GM12878 (cell line): ENCODE results near the gene SLC6A15. TPM values are rescaled to one million over a fixed set of nuclear protein-coding genes. Genes with fewer than 3 reads are reported as not detected.

ENCODE experiments used
- ATAC-seq: fragments of 200-7000 bp; cut with Tn5 transposase; 3 replicates; pipeline ENCODE4 v1.9.1; 2020; ENCODE audit warnings: mild to moderate bottlenecking, moderate library complexity
- Bru-seq: library from RNA; stranded (reverse); fragments of 400-500 nt; gene quantifications from one replicate; lab custom pipeline; 2021; lab: Mats Ljungman, UMichigan
- BruChase-seq, 2 experiments: library from RNA; stranded (reverse); fragments of 400-500 nt; gene quantifications; one replicate each; lab custom pipeline; 2021; lab: Mats Ljungman, UMichigan
- BruUV-seq: library from RNA; stranded (reverse); fragments of 400-500 nt; replicated peaks from 2 replicates; lab custom pipeline; 2021; lab: Mats Ljungman, UMichigan
- CTCF ChIA-PET: fragments of 300-600 bp; sonication (Branson Sonifier 250); formaldehyde crosslinking; extraction: SDS; loops from one replicate; lab custom pipeline; 2021; ENCODE audit warnings: inconsistent platforms; lab: Yijun Ruan, JAX
- POLR2A ChIA-PET: fragments of 350-600 bp; formaldehyde crosslinking; extraction: SDS; loops from one replicate; lab custom pipeline; 2021; ENCODE audit warnings: inconsistent platforms; lab: Charles Lee
- RAD21 ChIA-PET: fragments of 300-600 bp; sonication (Branson Sonifier 250); formaldehyde crosslinking; loops from one replicate; lab custom pipeline; 2023; ENCODE audit warnings: antibody characterized with exemption; ENCODE audit not compliant: unreplicated experiment; lab: Charles Lee
- SMC1A ChIA-PET: fragments of 300-600 bp; sonication (Branson Sonifier 250); formaldehyde crosslinking; loops from one replicate; lab custom pipeline; 2023; ENCODE audit not compliant: unreplicated experiment, uncharacterized antibody; lab: Charles Lee
- DNase-seq: peaks from one replicate; pipeline ENCODE4 v3.0.0-alpha.2; 2011; ENCODE audit warnings: low read depth, low spot score
- FAIRE-seq: peaks from 3 replicates; lab custom pipeline; 2011; peaks lifted over from hg19 to GRCh38; lab: Jason Lieb, UNC
- H2AFZ ChIP-seq: 2 replicates; pipeline ENCODE4 v1.6.0; 2011; ENCODE audit warnings: low read depth, low read length, control low read depth; ENCODE audit not compliant: control insufficient read depth
- H3K27ac ChIP-seq: 2 replicates; pipeline ENCODE4 v1.5.1; 2011; ENCODE audit warnings: control low read depth; ENCODE audit not compliant: control insufficient read depth, insufficient read depth
- H3K27me3 ChIP-seq, 2 experiments: replicated peaks in 1 of 2; 2 replicates each; pipeline versions ENCODE4 v1.6.0 to v1.6.1; 2011; ENCODE audit warnings: low read length in 1 of 2; ENCODE audit not compliant: control insufficient read depth in 2 of 2, insufficient read depth in 2 of 2
- H3K36me3 ChIP-seq, 2 experiments: 2 replicates each; pipeline ENCODE4 v1.5.1; 2011; ENCODE audit warnings: low read length in 1 of 2; ENCODE audit not compliant: control insufficient read depth in 2 of 2, insufficient read depth in 2 of 2
- H3K4me1 ChIP-seq: 2 replicates; pipeline ENCODE4 v1.6.1; 2011; ENCODE audit warnings: mild to moderate bottlenecking, low read length, moderate library complexity, mixed read lengths; ENCODE audit not compliant: control insufficient read depth, insufficient read depth
- H3K4me2 ChIP-seq: 2 replicates; pipeline ENCODE4 v1.6.0; 2011; ENCODE audit warnings: control low read depth; ENCODE audit not compliant: control insufficient read depth, insufficient read depth
- H3K4me3 ChIP-seq: fragments of 200-600 bp; sonication (generic); 2 replicates; pipeline ENCODE4 v1.5.1; 2016
- H3K79me2 ChIP-seq: 2 replicates; pipeline ENCODE4 v1.6.0; 2011; ENCODE audit warnings: low read length; ENCODE audit not compliant: control insufficient read depth, insufficient read depth
- H3K9ac ChIP-seq: 2 replicates; pipeline ENCODE4 v1.8.0; 2011; ENCODE audit warnings: low read length, control low read depth, mixed read lengths; ENCODE audit not compliant: control insufficient read depth, insufficient read depth
- H3K9me3 ChIP-seq: replicated peaks from 3 replicates; pipeline ENCODE4 v1.5.1; 2011; ENCODE audit warnings: mild to moderate bottlenecking, low read length; ENCODE audit not compliant: control insufficient read depth, insufficient read depth
- H4K20me1 ChIP-seq: 2 replicates; pipeline ENCODE4 v1.6.0; 2011; ENCODE audit not compliant: control insufficient read depth, insufficient read depth
- POLR2AphosphoS5 ChIP-seq: IDR thresholded peaks from 2 replicates; pipeline ENCODE4 v1.6.1; 2011; ENCODE audit warnings: mild to moderate bottlenecking, low read length, inconsistent platforms
- USF1 ChIP-seq: IDR thresholded peaks from 2 replicates; pipeline ENCODE4 v1.6.1; 2011; ENCODE audit warnings: borderline replicate concordance, low read depth, mild to moderate bottlenecking, moderate library complexity, mixed read lengths, low read length; ENCODE audit not compliant: insufficient read depth; ENCODE audit errors: extremely low read length
- WRNIP1 ChIP-seq: IDR thresholded peaks from 2 replicates; pipeline ENCODE4 v1.6.1; 2011; ENCODE audit warnings: low read depth, low read length, improper control_type of control experiment, borderline replicate concordance
- WGBS: methylation state at CpG from one replicate; pipeline ENCODE4 v1.1.6; 2016; ENCODE audit warnings: low lambda C conversion rate; ENCODE audit not compliant: insufficient replicate concordance, insufficient coverage; ENCODE audit errors: missing lambda C conversion rate; 5-methylcytosine and 5-hydroxymethylcytosine counted together
- in situ Hi-C: fragments of 300-500 bp; cut with MboI; formaldehyde crosslinking; loops from 9 replicates; pipeline ENCODE4 v1.14.3; 2018; ENCODE audit warnings: mixed read lengths
- intact Hi-C: fragments of 100-400 bp; cut with micrococcal nuclease; formaldehyde crosslinking; loops from one replicate; pipeline ENCODE4 v1.14.2; 2022; ENCODE audit not compliant: unreplicated experiment
- long read RNA-seq, 2 experiments: library from polyadenylated mRNA; unstranded; transcript quantifications; one replicate each; pipeline ENCODE4 v2.0.0, GENCODE V29; 2019 to 2020
- polyA minus RNA-seq, 3 experiments: library from RNA; depleted of rRNA, polyadenylated mRNA; stranded (reverse); fragments of >200 nt; gene quantifications; 2 replicates each; pipeline ENCODE4 v1.2.3, GENCODE V29; 2011
- polyA plus RNA-seq, 11 experiments: library from polyadenylated mRNA; depleted of rRNA in 4 of 11; unstranded in 6 of 11; stranded (reverse) in 5 of 11; fragments of >200 nt; fragmentation: Nextera tagmentation in 4 of 11; fragmentation: Illumina TruSeq in 1 of 11; extraction: Ambion mirVana in 4 of 11; extraction: Trizol in 1 of 11; gene quantifications; 1 replicate in 1 of 11; 2 replicates in 10 of 11; pipeline versions ENCODE4 v1.2.1 to v1.2.3, GENCODE V29; 2011 to 2016; ENCODE audit warnings: inconsistent platforms in 2 of 11, missing spikeins in 2 of 11, low read depth in 1 of 11
- total RNA-seq, 4 experiments: library from RNA; depleted of rRNA in 3 of 4; stranded (reverse); fragments of >200 nt in 3 of 4; fragmentation: Illumina TruSeq in 1 of 4; extraction: Trizol in 1 of 4; gene quantifications; 2 replicates each; pipeline versions ENCODE4 v1.2.1 to v1.2.3, GENCODE V29; 2013 to 2021

The SLC6A15 gene
- total RNA-seq (2013; cell fraction: nucleolus; rRNA removed): not detected in 2 replicates
- total RNA-seq (2014; rRNA removed): not detected in 2 replicates
- total RNA-seq (2014; rRNA removed; fragmentation: Illumina TruSeq; extraction: Trizol): not detected in 2 replicates
- not detected in 2 replicates for total RNA-seq (2021)
- polyA plus RNA-seq (2011; ENCODE audit: low read depth): not detected
- polyA plus RNA-seq (2011; rRNA removed): not detected in 2 replicates
- polyA plus RNA-seq (2011; cell fraction: cytosol; rRNA removed): not detected in 2 replicates
- not detected in 2 replicates for polyA plus RNA-seq (2011; cell fraction: nucleus; rRNA removed)
- not detected in 2 replicates for polyA plus RNA-seq (2012)
- polyA plus RNA-seq (2014; fragmentation: Illumina TruSeq; extraction: Trizol): not detected in 2 replicates
- not detected for polyA plus RNA-seq (2014; fragmentation: Nextera tagmentation; extraction: Ambion mirVana)
- polyA plus RNA-seq (2014; rRNA removed): not detected in 2 replicates
- under 1 TPM in 1 of 2 experiments, not detected in 1; 0.04 TPM for polyA plus RNA-seq (2016; fragmentation: Nextera tagmentation; extraction: Ambion mirVana)
- not detected in 2 replicates for polyA minus RNA-seq (2011; rRNA and poly(A)+ RNA removed)
- polyA minus RNA-seq (2011; cell fraction: cytosol; rRNA and poly(A)+ RNA removed): not detected in 2 replicates
- not detected in 2 replicates for polyA minus RNA-seq (2011; cell fraction: nucleus; rRNA and poly(A)+ RNA removed)
- not detected for Bru-seq, nascent RNA
- not detected for BruChase-seq, experiment 1, labeled RNA remaining after a 6-hour chase
- not detected for BruChase-seq, experiment 2, labeled RNA remaining after a 2-hour chase
- long read RNA-seq, experiment 1: 0 reads
- long read RNA-seq, experiment 2: 0 reads

- intact Hi-C loops (no loop called here), in situ Hi-C loops (no loop called here)
- DNase-seq (no peak), ATAC-seq (0 out of 3 replicates have a peak, but pooled peaks have one; percentile 23), FAIRE-seq (no peak)
- Histone ChIP-seq H3K4me1 (no peaks in the 10 kb centered on the region), H4K20me1 (no peaks in the 10 kb centered on the region), H3K79me2 (no peaks in the 10 kb centered on the region), H2AFZ (peak within 1 kb of the TSS; percentile 12; the same call in 1 of the 2 replicates), H3K4me3 (no peak within 1 kb of the TSS), H3K27ac (no peak within 1 kb of the TSS), H3K9me3 (no peaks in the 10 kb centered on the region; the same call in 2 of the 3 replicates), H3K4me2 (peak within 1 kb of the TSS; percentile 17; the same call in 1 of the 2 replicates), H3K36me3 (no peaks in the 10 kb centered on the region), H3K9ac (no peak within 1 kb of the TSS), H3K27me3 (peaks cover 8 to 13% of the 10 kb centered on the region in 2 experiments)
- TF ChIP-seq WRNIP1 (no peak), POLR2AphosphoS5 (no peak), USF1 (peak; percentile 26)
- ChIA-PET CTCF (no interaction called here), SMC1A (no interaction called here), RAD21 (no interaction called here), POLR2A (no interaction called here)
- BruUV-seq: no TSS peak
- 16% methylated on average over 61 of the region's 67 CpGs for WGBS
Measured at GRCh38 chr12:84912198-84913128, at the start of gene SLC6A15. Gene SLC6A15, minus strand, starts transcription at chr12:84912799. Its CDS starts 20,679 bp downstream, at chr12:84892120.
